HCT116 (cell line): Measurements from ENCODE around the gene GRAMD1C. TPM values are rescaled to one million over a fixed set of nuclear protein-coding genes. Genes with fewer than 3 reads are reported as not detected.

Experiments
- ATAC-seq: fragments of 200-7000 bp; cut with Tn5 transposase; 2 replicates; pipeline ENCODE4 v1.9.1; 2020; ENCODE audit warnings: mild to moderate bottlenecking, moderate library complexity
- BruUV-seq: library from RNA; stranded (reverse); fragments of 400-500 nt; replicated peaks from 2 replicates; lab custom pipeline; 2021; lab: Mats Ljungman, UMichigan
- CTCF ChIA-PET: fragments of 300-600 bp; sonication (Branson Sonifier 250); formaldehyde crosslinking; loops from one replicate; lab custom pipeline; 2021; ENCODE audit warnings: antibody characterized with exemption; lab: Charles Lee
- POLR2A ChIA-PET: fragments of 300-600, 350-600 bp; sonication (Branson Sonifier 250); formaldehyde crosslinking; loops from one replicate; lab custom pipeline; 2021; ENCODE audit warnings: antibody characterized with exemption; lab: Charles Lee
- RAD21 ChIA-PET, 2 experiments: fragments of 300-600 bp; sonication (Branson Sonifier 250); formaldehyde crosslinking; loops; one replicate each; lab custom pipeline; 2023; ENCODE audit warnings: low total read pairs in 2 of 2; ENCODE audit not compliant: uncharacterized antibody in 2 of 2, unreplicated experiment in 2 of 2, low non-redundant PET in 1 of 2; lab: Charles Lee
- DNase-seq: peaks from one replicate; pipeline ENCODE4 v3.0.0-alpha.2; 2010; ENCODE audit warnings: low read depth, low spot score
- H2AFZ ChIP-seq: fragments of 200-600 bp; shearing (Covaris generic), sonication (generic); 2 replicates; pipeline ENCODE4 v1.6.1; 2017; ENCODE audit warnings: low read depth, mixed run types, mixed read lengths, antibody characterized with exemption, low read length; ENCODE audit not compliant: poor library complexity, severe bottlenecking
- H3K27ac ChIP-seq: 2 replicates; pipeline ENCODE4 v1.5.1; 2012; ENCODE audit warnings: low read depth, low read length
- H3K27me3 ChIP-seq: fragments of 200-600 bp; sonication (generic); 2 replicates; pipeline ENCODE4 v1.6.1; 2016; ENCODE audit warnings: mixed run types, low read length, mixed read lengths; ENCODE audit not compliant: insufficient read depth
- H3K36me3 ChIP-seq, 2 experiments: fragments of 200-500 bp in 1 of 2; fragments of 200-600 bp in 1 of 2; sonication (Bioruptor generic) in 1 of 2; sonication (generic) in 1 of 2; 2 replicates each; pipeline versions ENCODE4 v1.5.1 to v1.6.1; 2014 to 2016; ENCODE audit warnings: low read length in 2 of 2, inconsistent platforms in 1 of 2, mixed read lengths in 1 of 2, mixed run types in 1 of 2; ENCODE audit not compliant: insufficient read depth in 2 of 2, control insufficient read depth in 1 of 2
- H3K4me1 ChIP-seq, 2 experiments: fragments of 200-600 bp in 1 of 2; sonication (generic) in 1 of 2; 2 replicates each; pipeline versions ENCODE4 v1.5.1 to v1.6.1; 2012 to 2017; ENCODE audit warnings: low read length in 2 of 2, inconsistent platforms in 1 of 2, mild to moderate bottlenecking in 1 of 2, mixed read lengths in 1 of 2, mixed run types in 1 of 2, moderate library complexity in 1 of 2; ENCODE audit not compliant: insufficient read depth in 2 of 2, control insufficient read depth in 1 of 2
- H3K4me2 ChIP-seq: fragments of 200-600 bp; sonication (generic); 2 replicates; pipeline ENCODE4 v1.6.1; 2017; ENCODE audit warnings: mixed run types, low read length, mixed read lengths
- H3K4me3 ChIP-seq, 2 experiments: fragments of 200-600 bp in 1 of 2; sonication (generic) in 1 of 2; replicated peaks in 1 of 2; 2 replicates each; pipeline ENCODE4 v1.5.1; 2011 to 2016; ENCODE audit warnings: low read length in 2 of 2, control low read depth in 1 of 2, low read depth in 1 of 2, mild to moderate bottlenecking in 1 of 2, mixed read lengths in 1 of 2, mixed run types in 1 of 2
- H3K79me2 ChIP-seq: fragments of 200-600 bp; sonication (generic); 2 replicates; pipeline ENCODE4 v1.6.1; 2017; ENCODE audit warnings: mild to moderate bottlenecking, mixed run types, low read length, moderate library complexity, mixed read lengths; ENCODE audit not compliant: insufficient read depth
- H3K9ac ChIP-seq: fragments of 200-600 bp; sonication (generic); 2 replicates; pipeline ENCODE4 v1.6.1; 2016; ENCODE audit warnings: low read length, mixed read lengths
- H3K9me2 ChIP-seq: fragments of 200-600 bp; sonication (generic), shearing (Covaris generic); 2 replicates; pipeline ENCODE4 v1.6.1; 2017; ENCODE audit warnings: mixed run types, mild to moderate bottlenecking, moderate library complexity; ENCODE audit not compliant: insufficient read depth
- H3K9me3 ChIP-seq, 2 experiments: fragments of 200-500 bp in 1 of 2; fragments of 200-600 bp in 1 of 2; sonication (Bioruptor generic) in 1 of 2; sonication (generic) in 1 of 2; 2 replicates each; pipeline ENCODE4 v1.6.1; 2014 to 2017; ENCODE audit warnings: low read length in 2 of 2, mixed read lengths in 2 of 2, inconsistent platforms in 1 of 2, low read depth in 1 of 2, mild to moderate bottlenecking in 1 of 2, mixed run types in 1 of 2, moderate library complexity in 1 of 2; ENCODE audit not compliant: control insufficient read depth in 1 of 2, insufficient read depth in 1 of 2
- H4K20me1 ChIP-seq: fragments of 200-600 bp; sonication (generic), shearing (Covaris generic); 2 replicates; pipeline ENCODE4 v1.6.1; 2017; ENCODE audit warnings: mixed run types, mild to moderate bottlenecking, moderate library complexity; ENCODE audit not compliant: insufficient read depth
- CBX3 ChIP-seq: IDR thresholded peaks from 2 replicates; pipeline ENCODE4 v1.6.1; 2012; ENCODE audit warnings: low read depth
- CEBPB ChIP-seq: IDR thresholded peaks from 2 replicates; pipeline ENCODE4 v1.6.1; 2012; ENCODE audit warnings: low read depth
- CTCF ChIP-seq, 3 experiments: fragments of 200-600 bp in 1 of 3; sonication (generic) in 1 of 3; IDR thresholded peaks in 2 of 3; conservative IDR thresholded peaks in 1 of 3; 2 replicates each; pipeline ENCODE4 v1.5.1; 2012 to 2017; ENCODE audit warnings: low read depth in 2 of 3, low read length in 2 of 3, antibody characterized with exemption in 1 of 3, borderline replicate concordance in 1 of 3, control low read depth in 1 of 3, mild to moderate bottlenecking in 1 of 3, mixed read lengths in 1 of 3, mixed run types in 1 of 3, moderate library complexity in 1 of 3; ENCODE audit not compliant: insufficient read depth in 1 of 3
- EGR1 ChIP-seq: IDR thresholded peaks from 2 replicates; pipeline ENCODE4 v1.6.1; 2012; ENCODE audit warnings: low read depth
- ELF1 ChIP-seq: IDR thresholded peaks from 2 replicates; pipeline ENCODE4 v1.6.1; 2012; ENCODE audit warnings: low read depth, borderline replicate concordance
- EZH2 ChIP-seq: fragments of 200-600 bp; sonication (generic); IDR thresholded peaks from 2 replicates; pipeline ENCODE4 v1.6.1; 2017; ENCODE audit warnings: antibody characterized with exemption, mixed run types
- EZH2phosphoT487 ChIP-seq: fragments of 200-600 bp; IDR thresholded peaks from 2 replicates; pipeline ENCODE4 v1.6.1; 2018; ENCODE audit warnings: antibody characterized with exemption, borderline replicate concordance
- FOSL1 ChIP-seq: IDR thresholded peaks from 2 replicates; pipeline ENCODE4 v1.6.1; 2012; ENCODE audit warnings: low read depth
- JUND ChIP-seq: IDR thresholded peaks from 2 replicates; pipeline ENCODE4 v1.6.1; 2012
- MAX ChIP-seq: IDR thresholded peaks from 2 replicates; pipeline ENCODE4 v1.6.1; 2012
- POLR2A ChIP-seq: IDR thresholded peaks from 2 replicates; pipeline ENCODE4 v1.7.0; 2011; ENCODE audit warnings: borderline replicate concordance; ENCODE audit not compliant: insufficient read depth, insufficient read length; ENCODE audit errors: extremely low read depth
- POLR2AphosphoS5 ChIP-seq: IDR thresholded peaks from 2 replicates; pipeline ENCODE4 v1.6.1; 2011; ENCODE audit warnings: mild to moderate bottlenecking, low read depth, low read length, moderate library complexity
- REST ChIP-seq: IDR thresholded peaks from 2 replicates; pipeline ENCODE4 v1.6.1; 2012; ENCODE audit warnings: low read depth
- SIN3A ChIP-seq: IDR thresholded peaks from 2 replicates; pipeline ENCODE4 v1.6.1; 2012; ENCODE audit warnings: low read depth
- SP1 ChIP-seq: IDR thresholded peaks from 2 replicates; pipeline ENCODE4 v1.6.1; 2012; ENCODE audit warnings: low read depth
- TCF7L2 ChIP-seq: IDR thresholded peaks from 2 replicates; pipeline ENCODE4 v1.7.0; 2011; ENCODE audit warnings: borderline replicate concordance, inconsistent platforms; ENCODE audit not compliant: insufficient read depth, insufficient read length; ENCODE audit errors: extremely low read depth
- YY1 ChIP-seq: IDR thresholded peaks from 2 replicates; pipeline ENCODE4 v1.6.1; 2011; ENCODE audit warnings: low read length, low read depth, moderate library complexity, mild to moderate bottlenecking; ENCODE audit not compliant: insufficient replicate concordance; ENCODE audit errors: extremely low read depth
- ZBTB33 ChIP-seq: IDR thresholded peaks from 2 replicates; pipeline ENCODE4 v1.6.1; 2011; ENCODE audit warnings: mild to moderate bottlenecking, low read length, moderate library complexity; ENCODE audit not compliant: insufficient replicate concordance; ENCODE audit errors: extremely low read depth
- ZFX ChIP-seq: fragments of 450-650 bp; IDR thresholded peaks from 2 replicates; pipeline ENCODE4 v1.6.1; 2017
- intact Hi-C: fragments of 100-400 bp; cut with micrococcal nuclease; formaldehyde crosslinking; loops from 2 replicates; pipeline ENCODE4 v1.10.0; 2022
- total RNA-seq: library from RNA; stranded (reverse); gene quantifications from one replicate; pipeline ENCODE4 v1.2.1, GENCODE V29; 2021; ENCODE audit not compliant: unreplicated experiment

The GRAMD1C gene
- total RNA-seq, 1 experiment from 2014 or later = 7.9 TPM

- no TSS peak for BruUV-seq
These were observed 115.1 kb downstream of the GRAMD1C start for GRCh38 chr3:113953677-113954076.

More at GRCh38 chr3:113953677-113954076, 115.1 kb downstream of the GRAMD1C start:
- no peak for ATAC-seq
- Histone ChIP-seq H3K36me3 (peaks cover 17 to 23% of the 10 kb centered on the region in 2 experiments; a peak in 2 of 4 replicates), H3K9ac (no peak overlapping the region), H3K4me2 (no peak overlapping the region), H3K9me2 (no peaks in the 10 kb centered on the region), H3K27ac (no peak overlapping the region), H3K27me3 (no peaks in the 10 kb centered on the region), H3K4me3 (no peak overlapping the region), H3K4me1 (peaks cover 4 to 5% of the 10 kb centered on the region in 2 experiments; a peak in 3 of 4 replicates), H3K79me2 (no peaks in the 10 kb centered on the region), H2AFZ (no peak overlapping the region), H3K9me3 (no peaks in the 10 kb centered on the region), H4K20me1 (no peaks in the 10 kb centered on the region)
- ChIA-PET CTCF (no interaction called here), RAD21 (no interaction called here), POLR2A (no interaction called here)
- no peak for DNase-seq
- intact Hi-C loops = no loop called here
- no peak for TF ChIP-seq EZH2phosphoT487
- no peak for TF ChIP-seq ZBTB33
- no peak for TF ChIP-seq ZFX
- no peak for TF ChIP-seq YY1
- no peak for TF ChIP-seq CBX3
- no peak for TF ChIP-seq POLR2A
- TF ChIP-seq POLR2AphosphoS5 = no peak
- no peak for TF ChIP-seq SIN3A
- TF ChIP-seq EZH2 = no peak
- TF ChIP-seq EGR1 = no peak
- no peak for TF ChIP-seq CTCF (IDR thresholded peaks at IDR 0.05 in 2 of 3, conservative IDR thresholded peaks at IDR 0.05 in 1 of 3; ENCODE audit: borderline replicate concordance in 1 of 3, insufficient read depth in 1 of 3, low read depth in 2 of 3, low read length in 2 of 3)
- TF ChIP-seq ELF1 = no peak
- no peak for TF ChIP-seq CEBPB
- TF ChIP-seq SP1 = no peak
- no peak for TF ChIP-seq JUND
- no peak for TF ChIP-seq MAX
- no peak for TF ChIP-seq TCF7L2
- no peak for TF ChIP-seq FOSL1
- no peak for TF ChIP-seq REST
